HepG2 (cell line): ENCODE results near the gene MAP3K4.

ENCODE experiments used
- BRD4 ChIP-seq: sonication (generic); formaldehyde crosslinking; IDR thresholded peaks from 2 replicates; pipeline ENCODE4 v1.4.0; 2020; ENCODE audit warnings: missing genetic modification reagents
- SNAPC4 ChIP-seq: sonication (generic); formaldehyde crosslinking; IDR thresholded peaks from 2 replicates; pipeline ENCODE4 v1.4.0; 2020; ENCODE audit warnings: mild to moderate bottlenecking, missing genetic modification reagents
- ZBTB33 ChIP-seq: sonication (generic); formaldehyde crosslinking; IDR thresholded peaks from 2 replicates; pipeline ENCODE4 v1.4.0; 2020; ENCODE audit warnings: missing genetic modification reagents

- TF ChIP-seq ZBTB33 (CRISPR knock-in tag) (no peak), BRD4 (CRISPR knock-in tag) (no peak), SNAPC4 (CRISPR knock-in tag) (no peak)
Observed at GRCh38 chr6:161021998-161022743, 30.6 kb downstream of the MAP3K4 start.
